ENCODE data around the gene ZNF581.

ZNF581 gene

DNA sequence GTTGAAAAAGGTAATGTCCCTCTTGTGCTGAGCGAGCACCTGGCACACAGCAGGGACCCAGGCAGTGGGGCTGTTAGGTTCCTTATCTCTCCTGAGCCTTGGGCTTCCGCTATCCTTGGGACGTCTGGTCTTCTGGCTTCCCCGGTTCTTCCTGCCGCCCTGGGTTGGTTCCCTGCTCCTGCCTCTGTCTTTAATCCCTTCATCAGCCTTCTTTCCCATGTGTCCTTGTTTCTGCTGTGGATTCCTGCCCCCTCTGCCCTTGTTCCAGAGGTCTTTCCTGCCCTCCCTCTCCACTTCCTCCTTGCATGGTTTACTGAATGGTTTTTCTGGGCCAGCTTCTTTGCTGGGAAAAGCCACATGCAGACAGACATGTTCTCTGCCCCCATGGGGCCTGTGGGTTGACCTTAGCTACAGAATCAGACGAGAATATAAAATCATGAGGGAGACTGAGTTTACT is 34.2 kb downstream of the ZNF581 start:
- H3K27me3 ChIP-seq, result no peaks in the 10 kb centered on the region
- no peak overlapping the region for H3K27ac ChIP-seq
- peaks cover 37 to 63% (median 48%) of the 10 kb centered on the region in 3 donors for H3K36me3 ChIP-seq
- DNase-seq, result no peak
- no peak overlapping the region for H3K4me3 ChIP-seq
- peaks cover 0 to 48% (median 40%) of the 10 kb centered on the region in 4 donors for H3K4me1 ChIP-seq
- no peaks in the 10 kb centered on the region for H3K9me3 ChIP-seq
- TF ChIP-seq, protein P1, sequence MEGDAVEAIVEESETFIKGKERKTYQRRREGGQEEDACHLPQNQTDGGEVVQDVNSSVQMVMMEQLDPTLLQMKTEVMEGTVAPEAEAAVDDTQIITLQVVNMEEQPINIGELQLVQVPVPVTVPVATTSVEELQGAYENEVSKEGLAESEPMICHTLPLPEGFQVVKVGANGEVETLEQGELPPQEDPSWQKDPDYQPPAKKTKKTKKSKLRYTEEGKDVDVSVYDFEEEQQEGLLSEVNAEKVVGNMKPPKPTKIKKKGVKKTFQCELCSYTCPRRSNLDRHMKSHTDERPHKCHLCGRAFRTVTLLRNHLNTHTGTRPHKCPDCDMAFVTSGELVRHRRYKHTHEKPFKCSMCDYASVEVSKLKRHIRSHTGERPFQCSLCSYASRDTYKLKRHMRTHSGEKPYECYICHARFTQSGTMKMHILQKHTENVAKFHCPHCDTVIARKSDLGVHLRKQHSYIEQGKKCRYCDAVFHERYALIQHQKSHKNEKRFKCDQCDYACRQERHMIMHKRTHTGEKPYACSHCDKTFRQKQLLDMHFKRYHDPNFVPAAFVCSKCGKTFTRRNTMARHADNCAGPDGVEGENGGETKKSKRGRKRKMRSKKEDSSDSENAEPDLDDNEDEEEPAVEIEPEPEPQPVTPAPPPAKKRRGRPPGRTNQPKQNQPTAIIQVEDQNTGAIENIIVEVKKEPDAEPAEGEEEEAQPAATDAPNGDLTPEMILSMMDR (IDR thresholded peaks at IDR 0.05), result no peak
- intact Hi-C loops (cut with DNase I; ENCODE audit: low total_unique reads), result no loop called here

DNA sequence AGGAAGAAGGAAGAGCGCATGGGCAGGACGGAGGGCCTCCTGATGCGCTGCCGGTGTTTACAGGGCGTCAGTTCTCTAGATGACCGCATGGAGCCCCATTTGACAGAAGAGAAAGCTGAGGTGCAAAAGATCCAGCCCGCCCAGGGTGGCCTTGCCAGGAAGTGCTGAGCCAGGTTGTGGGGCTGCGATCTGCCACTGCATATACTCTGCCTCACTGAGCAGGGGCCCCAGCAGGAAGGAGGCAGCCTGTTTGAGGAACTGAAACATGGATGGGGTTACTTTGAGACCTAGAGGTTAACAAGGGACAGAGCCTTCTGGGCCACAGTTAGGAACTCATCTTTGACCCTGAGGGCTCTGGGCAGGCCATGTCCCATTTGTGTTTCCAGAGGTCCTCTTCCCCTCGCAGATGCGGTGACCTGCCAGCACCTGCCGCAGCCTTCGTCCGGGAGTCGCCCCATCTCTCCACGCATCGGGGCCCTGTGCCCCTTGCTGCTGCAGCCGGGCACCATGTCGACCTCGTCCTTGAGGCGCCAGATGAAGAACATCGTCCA is 34.7 kb downstream of the ZNF581 start:
- intact Hi-C loops (cut with DNase I; ENCODE audit: low total_unique reads), result no loop called here
- Histone ChIP-seq H3K27me3 (no peaks in the 10 kb centered on the region), H3K9me3 (no peaks in the 10 kb centered on the region), H3K4me3 (no peak overlapping the region), H3K4me1 (peaks cover 0 to 48% (median 40%) of the 10 kb centered on the region in 4 donors), H3K36me3 (peaks cover 37 to 69% (median 49%) of the 10 kb centered on the region in 3 donors), H3K27ac (no peak overlapping the region)
- DNase-seq, result peak in 1 of 2 donors; percentile 62
- TF ChIP-seq, protein P1 (IDR thresholded peaks at IDR 0.05), result no peak

DNA sequence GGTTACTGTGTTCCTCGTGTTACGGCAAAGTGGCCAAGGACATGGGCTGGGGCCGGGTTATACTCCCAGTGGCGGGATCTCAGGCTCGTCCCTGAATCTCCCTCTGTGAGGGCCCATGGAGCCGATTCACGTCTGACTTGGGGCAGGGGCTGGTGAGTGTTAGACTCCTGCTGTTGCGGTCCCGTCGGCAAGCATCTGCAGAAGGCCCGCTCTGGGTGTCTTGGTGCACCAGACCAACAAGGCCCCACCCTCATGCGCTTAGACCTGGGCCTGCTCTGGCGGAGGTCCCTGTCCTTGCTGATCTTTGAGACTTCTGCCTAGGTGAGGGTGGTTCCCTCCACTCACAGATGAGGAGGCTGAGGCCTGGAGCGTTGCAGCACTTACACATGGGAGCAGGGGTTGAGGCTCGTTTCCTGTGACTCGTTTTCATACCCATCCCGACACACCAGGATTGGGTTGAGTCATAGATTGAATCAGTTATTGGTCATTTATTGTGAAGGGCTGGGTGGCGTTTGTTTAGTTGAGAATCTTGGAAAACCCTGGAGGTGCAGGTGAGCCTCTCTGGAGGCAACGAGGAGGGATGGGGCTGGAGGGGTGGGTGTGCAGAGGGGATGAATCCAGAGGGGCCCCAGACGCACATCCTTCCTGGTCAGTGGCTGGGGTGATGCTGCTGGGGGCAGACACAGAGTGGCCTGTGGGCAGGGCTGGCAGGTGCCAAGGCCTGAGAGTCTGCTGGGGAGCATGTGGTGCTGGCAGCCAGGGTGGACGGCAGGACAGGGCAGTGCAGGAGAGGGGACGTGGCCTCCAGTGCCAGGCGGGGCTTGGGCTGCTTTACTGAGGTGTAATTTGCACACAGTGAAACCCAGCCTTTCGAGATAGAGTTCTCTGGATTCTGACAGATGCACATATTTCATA is 36.2 kb downstream of the ZNF581 start:
- H3K36me3 ChIP-seq, result peaks cover 29 to 72% (median 62%) of the 10 kb centered on the region in 3 donors
- H3K4me1 ChIP-seq, result peaks cover 0 to 39% (median 32%) of the 10 kb centered on the region in 4 donors
- TF ChIP-seq, protein P1 (IDR thresholded peaks at IDR 0.05), result no peak
- intact Hi-C loops (cut with DNase I; ENCODE audit: low total_unique reads), result no loop called here
- no peaks in the 10 kb centered on the region for H3K27me3 ChIP-seq
- H3K27ac ChIP-seq, result no peak overlapping the region
- DNase-seq, result no peak
- no peaks in the 10 kb centered on the region for H3K9me3 ChIP-seq
- no peak overlapping the region for H3K4me3 ChIP-seq

DNA sequence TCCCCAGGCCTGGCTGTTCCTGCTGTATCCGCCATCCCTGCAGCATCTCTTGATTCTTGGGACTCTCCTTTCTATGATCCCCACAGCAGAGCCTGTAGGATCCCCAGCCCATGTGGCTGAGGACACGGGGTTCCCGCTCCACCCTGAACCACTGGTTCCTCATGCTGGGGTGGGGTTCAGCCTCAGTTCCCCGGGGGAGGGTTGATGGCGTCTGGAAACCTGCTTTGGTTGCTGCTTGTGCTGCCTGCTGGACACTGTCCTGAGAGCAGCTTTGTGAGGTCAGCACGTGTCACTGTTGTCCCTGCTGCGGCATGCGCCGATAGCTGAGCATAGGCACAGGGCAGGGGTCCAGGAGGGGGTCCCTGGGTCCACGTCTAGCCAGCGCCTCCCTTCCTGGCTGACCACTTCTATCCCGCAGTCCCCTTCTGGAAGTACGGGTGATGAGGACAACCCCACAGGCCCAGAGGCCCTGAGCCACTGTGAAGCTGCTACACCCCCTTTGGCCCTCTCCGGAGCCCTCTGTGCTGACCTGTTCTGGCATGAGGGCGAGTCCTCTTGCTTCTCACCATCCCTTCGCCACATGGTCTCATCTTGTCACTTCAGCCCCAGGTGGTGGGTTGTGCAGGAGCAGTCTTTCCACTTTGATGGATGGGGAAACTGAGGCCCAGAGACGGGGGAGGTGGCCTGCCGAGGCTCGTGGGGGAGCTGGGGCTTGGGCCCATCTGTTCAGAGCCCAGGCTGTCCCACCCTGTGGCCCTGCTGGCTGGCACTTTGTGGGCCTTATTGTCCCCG is 37.1 kb downstream of the ZNF581 start:
- H3K36me3 ChIP-seq, result peaks cover 38 to 81% (median 72%) of the 10 kb centered on the region in 3 donors
- DNase-seq, result no peak
- no peak overlapping the region for H3K27ac ChIP-seq
- no peaks in the 10 kb centered on the region for H3K9me3 ChIP-seq
- no peak overlapping the region for H3K4me3 ChIP-seq
- peaks cover 0 to 36% (median 31%) of the 10 kb centered on the region in 4 donors for H3K4me1 ChIP-seq
- TF ChIP-seq, protein P1 (IDR thresholded peaks at IDR 0.05), result no peak
- intact Hi-C loops (cut with DNase I; ENCODE audit: low total_unique reads), result no loop called here
- no peaks in the 10 kb centered on the region for H3K27me3 ChIP-seq
